Measurements from ENCODE around the gene CDC45.
"Not testable (repeated sequence)": the region's sequence is repeated elsewhere in the genome, so short reads cannot be mapped to it uniquely, and the experiment has no call there.

CDC45 gene

GRCh38 chr22:19530751-19531150 lies 51.0 kb downstream of the CDC45 start:
- DNase-seq (ENCODE audit: low read depth): no peak

GRCh38 chr22:19531327-19531726 lies 51.6 kb downstream of the CDC45 start:
- not testable (repeated sequence) for DNase-seq (ENCODE audit: low read depth)

- no peak for DNase-seq (ENCODE audit: low read depth)
Measured at GRCh38 chr22:19533049-19533626, 53.4 kb downstream of the CDC45 start.

GRCh38 chr22:19533857-19534256 lies 54.1 kb downstream of the CDC45 start:
- DNase-seq (ENCODE audit: low read depth): no peak

GRCh38 chr22:19535001-19535400 lies 55.3 kb downstream of the CDC45 start:
- no peak for DNase-seq (ENCODE audit: low read depth)

GRCh38 chr22:19536564-19536963 lies 56.8 kb downstream of the CDC45 start:
- DNase-seq (ENCODE audit: low read depth): no peak

- no peak for DNase-seq (ENCODE audit: low read depth)
Measured at GRCh38 chr22:19537941-19538488, 58.3 kb downstream of the CDC45 start.

- DNase-seq (ENCODE audit: low read depth): no peak
Measured at GRCh38 chr22:19540394-19540793, 60.7 kb downstream of the CDC45 start.

- no peak for DNase-seq (ENCODE audit: low read depth)
Measured at GRCh38 chr22:19543970-19544708, 64.4 kb downstream of the CDC45 start.

- DNase-seq (ENCODE audit: low read depth): no peak
Measured at GRCh38 chr22:19545935-19546207, 66.2 kb downstream of the CDC45 start.

- DNase-seq (ENCODE audit: low read depth): no peak
Measured at GRCh38 chr22:19546680-19547079, 67.0 kb downstream of the CDC45 start.

GRCh38 chr22:19547620-19548019 lies 67.9 kb downstream of the CDC45 start:
- no peak for DNase-seq (ENCODE audit: low read depth)

GRCh38 chr22:19548427-19548826 lies 68.7 kb downstream of the CDC45 start:
- DNase-seq (ENCODE audit: low read depth): not testable (repeated sequence)

- no peak for DNase-seq (ENCODE audit: low read depth)
Measured at GRCh38 chr22:19548964-19549363, 69.2 kb downstream of the CDC45 start.

- DNase-seq (ENCODE audit: low read depth): no peak
Measured at GRCh38 chr22:19549428-19549827, 69.7 kb downstream of the CDC45 start.

- no peak for DNase-seq (ENCODE audit: low read depth)
Measured at GRCh38 chr22:19550382-19550781, 70.7 kb downstream of the CDC45 start.

- DNase-seq (ENCODE audit: low read depth): no peak
Measured at GRCh38 chr22:19553201-19553600, 73.5 kb downstream of the CDC45 start.

- DNase-seq (ENCODE audit: low read depth): no peak
Measured at GRCh38 chr22:19554834-19555404, 75.2 kb downstream of the CDC45 start.

- DNase-seq (ENCODE audit: low read depth): no peak
Measured at GRCh38 chr22:19555651-19556050, 75.9 kb downstream of the CDC45 start.

- DNase-seq (ENCODE audit: low read depth): no peak
Measured at GRCh38 chr22:19556963-19557545, 77.3 kb downstream of the CDC45 start.

GRCh38 chr22:19559324-19559811 lies 79.6 kb downstream of the CDC45 start:
- no peak for DNase-seq (ENCODE audit: low read depth)

GRCh38 chr22:19559956-19560355 lies 80.2 kb downstream of the CDC45 start:
- no peak for DNase-seq (ENCODE audit: low read depth)

Measured in stimulated activated CD8-positive, alpha-beta memory T cell treated with anti-CD3 and anti-CD28 coated beads, Interleukin-4, amount 100 ng/mL, for 24 hours (primary cell).